ENCODE results near the gene ZSCAN4.

ZSCAN4 gene

GRCh38 chr19:57668635-57669034 lies at the start of gene ZSCAN4:
Gene ZSCAN4 (plus strand): TSS chr19:57668935. CDS start chr19:57676146, 7,211 bp downstream.
- ATAC-seq (no peak), DNase-seq (no peak)
- peaks cover 5 to 7% of the 10 kb centered on the region in 2 donors for H3K9me3 Mint-ChIP-seq
- peaks cover 12% of the 10 kb centered on the region for H3K4me1 Mint-ChIP-seq
- H3K27ac Mint-ChIP-seq: peak within 1 kb of the TSS in 1 of 2 donors; percentile 74
- H3K4me3 Mint-ChIP-seq: no peak within 1 kb of the TSS
- peaks cover 40% of the 10 kb centered on the region for H3K27me3 Mint-ChIP-seq

- H3K4me1 Mint-ChIP-seq: peaks cover 11% of the 10 kb centered on the region
- H3K27me3 Mint-ChIP-seq: no peaks in the 10 kb centered on the region
- DNase-seq (no peak), ATAC-seq (no peak)
- H3K27ac Mint-ChIP-seq: no peak overlapping the region
- H3K4me3 Mint-ChIP-seq: no peak overlapping the region
- peaks cover 68 to 78% of the 10 kb centered on the region in 2 donors for H3K9me3 Mint-ChIP-seq
Measured at GRCh38 chr19:57620673-57621348, 47.9 kb upstream of the ZSCAN4 start.

GRCh38 chr19:57623091-57623490 lies 45.6 kb upstream of the ZSCAN4 start:
- ATAC-seq: no peak
- Mint-ChIP-seq H3K4me1 (no peaks in the 10 kb centered on the region), H3K27ac (no peak overlapping the region), H3K9me3 (peaks cover 53 to 70% of the 10 kb centered on the region in 2 donors), H3K4me3 (no peak overlapping the region), H3K27me3 (no peaks in the 10 kb centered on the region)
- no peak for DNase-seq

DNA sequence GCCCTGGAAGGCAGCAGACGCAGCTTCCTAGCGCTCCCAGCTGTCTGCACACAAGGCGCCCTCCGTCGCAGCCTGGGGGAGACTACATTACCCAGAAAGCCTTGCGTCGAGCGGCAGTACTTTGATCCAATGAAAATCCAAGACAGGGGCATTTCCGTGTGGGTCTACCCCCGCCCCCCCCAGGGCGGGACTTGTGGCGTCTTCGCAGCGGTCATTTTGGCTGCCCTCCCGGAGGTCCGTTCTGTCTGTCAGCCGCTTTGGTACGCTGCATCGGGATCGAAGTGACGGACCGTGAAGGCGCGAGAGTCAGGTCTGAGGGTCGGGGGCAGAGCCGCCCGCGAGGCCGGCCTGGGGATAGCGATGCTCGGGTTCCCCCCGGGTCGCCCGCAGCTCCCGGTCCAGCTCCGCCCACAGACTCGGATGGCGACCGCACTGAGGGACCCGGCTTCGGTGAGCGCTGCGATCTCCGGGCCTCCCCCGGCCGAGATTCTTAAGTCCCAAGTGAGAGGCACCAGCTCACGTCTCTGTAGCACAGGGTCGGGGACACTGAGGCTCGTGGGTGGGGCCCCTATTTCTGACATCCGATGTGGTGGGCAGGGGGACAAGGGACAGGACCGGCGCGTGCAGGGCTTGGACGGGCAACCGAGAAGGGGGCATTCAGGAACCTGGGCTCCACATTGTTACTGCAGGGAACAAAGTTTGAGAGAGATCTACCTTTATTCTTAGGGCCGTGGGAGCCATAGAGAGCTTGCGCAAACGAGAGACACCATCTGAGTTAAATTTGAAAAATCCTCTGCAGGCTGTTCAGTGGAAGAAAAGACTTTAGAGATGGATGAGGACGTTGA lies 35.5 kb upstream of the ZSCAN4 start, which contains the start of gene ZNF211:
TSS of gene ZNF211 (plus strand) at position 182 of the 845 bp plus-strand sequence. CDS start at position 361, 179 bp downstream.
- H3K27ac Mint-ChIP-seq: peak within 1 kb of the TSS; percentile 75 to 94
- DNase-seq (peak; percentile 81 to 88), ATAC-seq (peak; percentile 99)
- no peaks in the 10 kb centered on the region for H3K27me3 Mint-ChIP-seq
- H3K4me1 Mint-ChIP-seq: peaks cover 21% of the 10 kb centered on the region
- peak within 1 kb of the TSS; percentile 80 to 97 for H3K4me3 Mint-ChIP-seq
- peaks cover 38 to 46% of the 10 kb centered on the region in 2 donors for H3K9me3 Mint-ChIP-seq

DNA sequence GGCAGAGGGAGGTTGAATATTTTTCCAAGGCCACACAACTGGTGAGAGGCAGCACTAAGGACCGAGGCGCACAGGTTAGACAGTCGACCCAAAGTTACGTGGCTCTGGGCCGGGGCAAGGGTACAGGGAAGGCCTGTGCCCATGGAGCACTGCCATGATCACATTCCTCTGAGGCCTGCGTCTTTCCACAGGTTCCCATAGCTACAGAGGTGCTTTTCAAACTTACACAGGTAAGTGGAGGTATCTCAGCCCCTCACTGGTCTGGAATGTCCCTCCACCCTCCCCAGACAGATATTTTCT lies 35.0 kb upstream of the ZSCAN4 start:
- Mint-ChIP-seq H3K4me3 (peak overlapping the region; percentile 80 to 97), H3K9me3 (peaks cover 37 to 48% of the 10 kb centered on the region in 2 donors), H3K4me1 (peaks cover 21% of the 10 kb centered on the region), H3K27me3 (no peaks in the 10 kb centered on the region), H3K27ac (peak overlapping the region; percentile 75 to 94)
- ATAC-seq: no peak
- DNase-seq: no peak

DNA sequence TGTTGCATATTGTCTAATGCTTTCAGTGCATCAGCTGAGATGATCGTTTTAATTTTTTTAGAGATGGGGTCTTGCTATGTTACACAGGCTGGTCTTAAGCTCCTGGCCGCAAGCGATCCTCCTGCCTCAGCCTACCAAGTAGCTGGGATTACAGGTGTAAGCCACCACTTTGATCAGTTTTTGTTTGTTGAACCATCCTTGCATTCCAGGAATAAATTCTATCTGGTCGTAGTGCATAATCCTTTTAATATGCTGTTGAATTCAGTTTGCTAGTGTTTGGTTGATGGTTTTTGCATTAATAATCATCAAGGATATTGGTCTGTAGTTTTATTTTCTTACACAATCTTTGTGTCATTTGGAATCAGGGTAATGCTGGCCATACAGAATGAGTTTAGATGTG lies 31.4 kb upstream of the ZSCAN4 start:
- no peak overlapping the region for H3K4me3 Mint-ChIP-seq
- no peak for DNase-seq
- H3K4me1 Mint-ChIP-seq: peaks cover 20% of the 10 kb centered on the region
- ATAC-seq: no peak
- H3K27ac Mint-ChIP-seq: no peak overlapping the region
- no peaks in the 10 kb centered on the region for H3K27me3 Mint-ChIP-seq
- peaks cover 55 to 75% of the 10 kb centered on the region in 2 donors for H3K9me3 Mint-ChIP-seq

GRCh38 chr19:57641715-57642234 lies 27.0 kb upstream of the ZSCAN4 start:
- no peak for ATAC-seq
- no peak for DNase-seq
- Mint-ChIP-seq H3K9me3 (peaks cover 57 to 72% of the 10 kb centered on the region in 2 donors), H3K27me3 (no peaks in the 10 kb centered on the region), H3K4me3 (no peak overlapping the region), H3K27ac (no peak overlapping the region), H3K4me1 (no peaks in the 10 kb centered on the region)

- ATAC-seq: no peak
- no peaks in the 10 kb centered on the region for H3K4me1 Mint-ChIP-seq
Measured at GRCh38 chr19:57642396-57643046, 26.2 kb upstream of the ZSCAN4 start.

GRCh38 chr19:57643734-57644133 lies 25.0 kb upstream of the ZSCAN4 start:
- no peak for DNase-seq
- Mint-ChIP-seq H3K27me3 (no peaks in the 10 kb centered on the region), H3K27ac (no peak overlapping the region), H3K4me1 (no peaks in the 10 kb centered on the region), H3K9me3 (peaks cover 50 to 78% of the 10 kb centered on the region in 2 donors), H3K4me3 (no peak overlapping the region)
- no peak for ATAC-seq

More at GRCh38 chr19:57642396-57643046, 26.2 kb upstream of the ZSCAN4 start:
- no peaks in the 10 kb centered on the region for H3K27me3 Mint-ChIP-seq
- no peak overlapping the region for H3K27ac Mint-ChIP-seq
- H3K4me3 Mint-ChIP-seq: no peak overlapping the region
- DNase-seq: no peak
- H3K9me3 Mint-ChIP-seq: peaks cover 56 to 74% of the 10 kb centered on the region in 2 donors

- Mint-ChIP-seq H3K27ac (no peak overlapping the region), H3K4me3 (no peak overlapping the region), H3K27me3 (no peaks in the 10 kb centered on the region), H3K4me1 (peaks cover 7% of the 10 kb centered on the region), H3K9me3 (peaks cover 38 to 55% of the 10 kb centered on the region in 2 donors)
- ATAC-seq: no peak
- no peak for DNase-seq
Measured at GRCh38 chr19:57648331-57649003, 20.3 kb upstream of the ZSCAN4 start.

DNA sequence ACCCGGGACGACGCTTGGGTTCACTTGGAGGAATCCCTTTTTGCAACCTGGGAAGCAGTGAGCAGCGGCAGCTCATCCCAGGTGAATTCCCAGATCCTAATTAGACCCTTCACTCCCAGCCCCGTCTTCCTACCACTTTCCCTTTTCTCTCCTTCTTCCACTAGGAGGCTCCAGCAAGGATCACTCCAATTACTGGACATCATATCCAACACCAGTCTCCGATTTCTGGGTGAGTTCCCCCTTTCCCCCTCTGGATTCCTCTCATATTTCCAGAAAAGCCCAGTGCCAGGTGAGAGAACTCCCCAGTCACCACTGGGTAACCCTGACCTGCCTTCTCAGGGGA lies 17.1 kb upstream of the ZSCAN4 start:
- ATAC-seq: no peak
- Mint-ChIP-seq H3K27me3 (peaks cover 18% of the 10 kb centered on the region), H3K27ac (peak overlapping the region in 1 of 2 donors; percentile 58), H3K4me3 (peak overlapping the region in 1 of 2 donors; percentile 49), H3K9me3 (peaks cover 57 to 76% of the 10 kb centered on the region in 2 donors), H3K4me1 (peaks cover 7% of the 10 kb centered on the region)
- DNase-seq: no peak

DNA sequence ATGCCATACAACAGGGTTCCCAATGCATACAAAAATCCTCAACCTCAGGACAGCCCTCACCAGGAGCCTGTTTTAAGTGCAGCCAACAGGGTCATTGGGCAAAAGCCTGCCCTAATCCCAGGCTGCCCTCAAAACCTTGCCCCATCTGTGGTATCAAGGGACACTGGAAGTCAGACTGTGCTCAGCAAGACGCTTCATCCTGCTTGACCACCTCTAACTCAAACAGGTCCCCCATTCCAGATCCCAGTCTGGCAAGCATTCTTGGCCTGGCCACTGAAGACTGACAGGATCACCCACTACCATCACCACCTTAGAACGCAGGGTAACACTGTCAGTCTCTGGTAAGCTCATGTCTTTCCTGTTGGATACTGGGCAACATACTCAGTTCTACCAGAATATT lies 15.0 kb upstream of the ZSCAN4 start:
- peaks cover 54 to 58% of the 10 kb centered on the region in 2 donors for H3K9me3 Mint-ChIP-seq
- H3K27ac Mint-ChIP-seq: no peak overlapping the region
- ATAC-seq: no peak
- peaks cover 19% of the 10 kb centered on the region for H3K27me3 Mint-ChIP-seq
- H3K4me3 Mint-ChIP-seq: no peak overlapping the region
- H3K4me1 Mint-ChIP-seq: peaks cover 7% of the 10 kb centered on the region
- DNase-seq: no peak

- Mint-ChIP-seq H3K27ac (peak overlapping the region in 1 of 2 donors; percentile 13), H3K27me3 (peaks cover 21% of the 10 kb centered on the region), H3K9me3 (peaks cover 54 to 55% of the 10 kb centered on the region in 2 donors), H3K4me1 (peaks cover 7% of the 10 kb centered on the region), H3K4me3 (no peak overlapping the region)
- ATAC-seq (no peak), DNase-seq (no peak)
Measured at GRCh38 chr19:57655443-57655842, 13.3 kb upstream of the ZSCAN4 start.

- Mint-ChIP-seq H3K4me1 (peaks cover 6% of the 10 kb centered on the region), H3K27ac (no peak overlapping the region), H3K4me3 (no peak overlapping the region), H3K27me3 (peaks cover 30% of the 10 kb centered on the region), H3K9me3 (peaks cover 51 to 55% of the 10 kb centered on the region in 2 donors)
- no peak for ATAC-seq
- DNase-seq: no peak
Measured at GRCh38 chr19:57656346-57656745, 12.4 kb upstream of the ZSCAN4 start.

All from stimulated activated naive CD8-positive, alpha-beta T cell treated with anti-CD3 and anti-CD28 coated beads, Interleukin-15, amount 100 ng/mL, for 72 hours (primary cell).